OCI-M2 (cell line): ENCODE results near the gene PCYT1B.

Experiments
- DNase-seq: peaks from one replicate; lab custom pipeline; 2025; ENCODE audit not compliant: unreplicated experiment; lab: John Stamatoyannopoulos, UW

Gene PCYT1B

DNA sequence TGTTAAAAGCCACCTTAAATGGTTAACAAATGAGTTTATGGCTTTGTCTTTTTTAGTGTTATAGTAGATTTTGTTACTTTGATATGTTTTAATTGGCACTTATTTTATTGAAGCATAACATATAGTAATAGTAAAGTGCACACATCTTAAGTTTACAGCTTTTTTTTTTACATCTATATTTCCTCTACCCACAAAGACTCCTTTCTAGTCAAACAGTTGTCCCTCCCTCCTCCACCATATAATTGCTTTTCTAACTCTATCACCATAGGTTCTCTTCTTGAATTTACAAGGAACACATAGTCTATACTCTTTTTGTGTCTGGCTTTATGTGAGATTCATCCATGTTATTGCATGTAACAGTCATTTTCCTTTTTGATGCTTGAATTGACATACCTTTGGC, 110.6 kb downstream of the PCYT1B start:
- DNase-seq: no peak

- DNase-seq: no peak
These were observed 118.5 kb downstream of the PCYT1B start for GRCh38 chrX:24528605-24529004.

DNA sequence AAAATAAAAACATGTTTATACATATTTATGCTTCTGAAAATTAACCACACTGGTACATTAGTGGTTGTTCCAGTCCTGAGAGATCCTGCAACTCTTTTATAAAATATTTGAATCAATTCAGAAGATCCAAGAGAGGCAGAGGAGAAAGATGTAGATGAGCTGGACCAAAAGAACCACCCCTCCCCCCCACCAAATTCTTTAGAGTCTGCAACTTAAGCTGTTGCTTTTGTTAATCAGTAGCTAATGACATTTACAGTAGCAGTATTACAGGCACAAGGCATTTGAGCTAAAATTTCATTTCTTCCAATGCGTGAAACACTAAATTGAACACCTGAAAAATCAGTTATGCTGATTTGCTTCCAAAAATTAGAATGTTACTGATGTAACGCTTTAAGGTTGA, 120.5 kb downstream of the PCYT1B start:
- DNase-seq: no peak

DNA sequence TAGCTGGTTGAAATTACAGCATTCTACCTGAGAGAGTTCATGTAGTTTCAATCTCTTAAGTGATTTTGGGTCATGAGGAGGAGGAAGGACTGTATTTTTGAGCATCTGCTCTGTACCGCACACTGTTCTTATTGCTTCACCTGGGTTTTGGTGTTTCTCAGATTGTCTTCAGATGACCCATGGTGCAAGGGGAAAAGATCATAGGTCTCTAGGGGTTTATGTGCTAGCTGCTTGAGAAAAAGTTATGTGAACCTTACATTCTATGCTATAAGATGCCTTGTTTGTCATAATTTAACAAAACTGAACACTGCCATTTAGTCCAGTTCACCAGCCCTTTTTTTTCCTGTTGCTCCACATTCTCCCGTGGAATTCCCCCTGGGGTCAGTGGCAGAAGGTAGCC, 121.7 kb downstream of the PCYT1B start:
- no peak for DNase-seq

DNA sequence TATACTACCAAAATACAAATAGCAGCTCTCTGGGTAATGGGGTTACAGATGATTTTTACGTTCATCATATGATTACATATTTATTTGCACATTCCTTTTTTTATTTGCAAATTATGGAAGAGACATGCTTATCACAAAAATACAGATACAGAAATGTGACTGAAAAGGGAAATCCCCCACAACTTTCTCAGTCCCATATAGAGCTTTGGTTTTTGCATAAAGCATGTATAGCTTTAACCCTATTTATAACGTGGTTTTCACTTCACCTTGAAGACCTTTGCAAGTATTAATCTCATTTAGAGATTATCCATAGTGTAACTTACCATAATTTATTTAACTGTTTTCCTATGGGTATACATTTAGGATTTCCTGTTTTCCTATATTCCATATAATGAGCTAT, 126.7 kb downstream of the PCYT1B start:
- DNase-seq: no peak

DNA sequence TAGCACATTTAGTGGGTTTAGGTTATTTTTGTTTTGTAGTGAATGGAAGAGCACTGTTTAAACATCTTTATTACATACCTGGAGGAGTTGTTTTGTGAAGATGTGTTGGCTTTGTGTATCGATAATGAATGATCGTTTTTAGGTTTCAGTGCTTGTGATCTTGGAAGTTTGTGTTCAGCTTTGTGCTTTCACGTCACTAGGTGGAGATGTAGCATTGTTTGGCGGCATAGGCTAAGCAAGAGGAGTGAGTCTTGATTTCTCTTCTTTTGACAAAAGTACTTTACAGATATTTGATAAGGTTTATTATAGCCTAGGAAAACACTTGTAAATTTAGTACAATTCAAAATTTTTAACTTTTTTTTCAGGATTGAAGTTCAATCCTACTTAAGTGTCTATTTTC, 131.7 kb downstream of the PCYT1B start:
- DNase-seq: no peak

DNA sequence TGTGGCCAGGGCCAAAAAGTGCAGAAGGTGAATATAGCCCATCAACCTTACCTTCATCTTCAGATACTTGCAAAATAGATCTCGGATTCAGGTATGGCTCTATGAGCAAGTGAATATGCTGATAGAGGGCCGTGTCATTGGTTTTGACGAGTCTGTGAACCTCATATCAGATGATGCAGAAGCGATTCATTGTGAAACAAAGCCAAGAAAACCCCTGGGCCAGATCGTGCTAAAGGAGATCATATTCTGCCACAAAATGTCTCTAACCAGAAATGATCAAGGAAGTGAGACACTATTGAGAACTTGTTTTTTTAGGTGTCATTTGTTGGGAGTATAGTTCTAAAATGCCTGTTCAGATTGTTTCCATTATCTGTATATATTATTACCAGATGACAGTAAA, 133.7 kb downstream of the PCYT1B start:
- DNase-seq: no peak

DNA sequence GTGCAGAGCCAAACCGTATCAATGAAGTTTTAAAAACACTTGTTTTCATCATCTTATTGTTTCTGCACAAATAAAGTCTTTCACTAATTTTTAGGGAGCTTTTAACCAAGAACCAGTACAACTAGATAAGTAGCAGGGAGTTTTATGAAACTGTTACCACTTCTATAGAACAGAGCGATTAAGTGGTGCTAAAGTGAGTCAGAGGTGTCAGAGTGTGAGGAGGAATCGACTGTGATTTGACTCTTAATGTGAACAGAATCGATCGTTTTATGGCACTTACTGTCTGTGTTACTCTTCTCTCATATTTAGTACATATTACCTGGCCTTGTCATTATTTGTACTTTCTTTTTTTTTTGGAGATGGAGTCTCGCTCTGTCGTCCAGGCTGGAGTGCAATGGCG, 138.8 kb downstream of the PCYT1B start:
- no peak for DNase-seq
